ENCODE measurements around the gene PLEK2. TPM values are rescaled to one million over a fixed set of nuclear protein-coding genes. Genes with fewer than 3 reads are reported as not detected.

PLEK2 gene
- total RNA-seq, 1 donor from 2014 or later: 0.53 TPM

DNA sequence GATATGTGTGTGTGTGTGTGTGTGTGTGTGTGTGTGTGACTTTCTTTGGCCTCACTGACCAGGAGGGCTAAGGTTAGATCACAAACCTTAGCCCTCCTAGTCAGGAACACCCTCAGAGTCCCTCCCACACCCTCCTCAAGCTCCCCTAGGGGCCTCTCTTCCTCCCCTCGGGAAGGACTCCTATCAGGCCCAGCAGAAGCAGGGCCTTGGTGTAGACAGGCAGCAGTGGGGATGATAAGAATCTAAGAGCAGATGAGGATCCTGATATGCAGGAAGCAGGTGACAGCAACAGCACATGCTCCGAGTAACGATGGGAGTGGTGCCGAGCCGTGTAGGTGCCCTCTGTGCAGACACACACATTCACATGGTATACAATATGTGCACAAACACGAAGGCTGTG, 20.7 kb downstream of the PLEK2 start:
- intact Hi-C loops (cut with DNase I): no loop called here
- Histone ChIP-seq H3K27ac (no peak overlapping the region), H3K4me3 (no peak overlapping the region), H3K27me3 (no peaks in the 10 kb centered on the region), H3K36me3 (peaks cover 0 to 4% of the 10 kb centered on the region in 2 donors), H3K4me1 (no peaks in the 10 kb centered on the region), H3K9me3 (no peaks in the 10 kb centered on the region)
- no peak for DNase-seq (ENCODE audit: low spot score in 2 of 2)
- TF ChIP-seq, protein P1, sequence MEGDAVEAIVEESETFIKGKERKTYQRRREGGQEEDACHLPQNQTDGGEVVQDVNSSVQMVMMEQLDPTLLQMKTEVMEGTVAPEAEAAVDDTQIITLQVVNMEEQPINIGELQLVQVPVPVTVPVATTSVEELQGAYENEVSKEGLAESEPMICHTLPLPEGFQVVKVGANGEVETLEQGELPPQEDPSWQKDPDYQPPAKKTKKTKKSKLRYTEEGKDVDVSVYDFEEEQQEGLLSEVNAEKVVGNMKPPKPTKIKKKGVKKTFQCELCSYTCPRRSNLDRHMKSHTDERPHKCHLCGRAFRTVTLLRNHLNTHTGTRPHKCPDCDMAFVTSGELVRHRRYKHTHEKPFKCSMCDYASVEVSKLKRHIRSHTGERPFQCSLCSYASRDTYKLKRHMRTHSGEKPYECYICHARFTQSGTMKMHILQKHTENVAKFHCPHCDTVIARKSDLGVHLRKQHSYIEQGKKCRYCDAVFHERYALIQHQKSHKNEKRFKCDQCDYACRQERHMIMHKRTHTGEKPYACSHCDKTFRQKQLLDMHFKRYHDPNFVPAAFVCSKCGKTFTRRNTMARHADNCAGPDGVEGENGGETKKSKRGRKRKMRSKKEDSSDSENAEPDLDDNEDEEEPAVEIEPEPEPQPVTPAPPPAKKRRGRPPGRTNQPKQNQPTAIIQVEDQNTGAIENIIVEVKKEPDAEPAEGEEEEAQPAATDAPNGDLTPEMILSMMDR (IDR thresholded peaks at IDR 0.05): no peak

DNA sequence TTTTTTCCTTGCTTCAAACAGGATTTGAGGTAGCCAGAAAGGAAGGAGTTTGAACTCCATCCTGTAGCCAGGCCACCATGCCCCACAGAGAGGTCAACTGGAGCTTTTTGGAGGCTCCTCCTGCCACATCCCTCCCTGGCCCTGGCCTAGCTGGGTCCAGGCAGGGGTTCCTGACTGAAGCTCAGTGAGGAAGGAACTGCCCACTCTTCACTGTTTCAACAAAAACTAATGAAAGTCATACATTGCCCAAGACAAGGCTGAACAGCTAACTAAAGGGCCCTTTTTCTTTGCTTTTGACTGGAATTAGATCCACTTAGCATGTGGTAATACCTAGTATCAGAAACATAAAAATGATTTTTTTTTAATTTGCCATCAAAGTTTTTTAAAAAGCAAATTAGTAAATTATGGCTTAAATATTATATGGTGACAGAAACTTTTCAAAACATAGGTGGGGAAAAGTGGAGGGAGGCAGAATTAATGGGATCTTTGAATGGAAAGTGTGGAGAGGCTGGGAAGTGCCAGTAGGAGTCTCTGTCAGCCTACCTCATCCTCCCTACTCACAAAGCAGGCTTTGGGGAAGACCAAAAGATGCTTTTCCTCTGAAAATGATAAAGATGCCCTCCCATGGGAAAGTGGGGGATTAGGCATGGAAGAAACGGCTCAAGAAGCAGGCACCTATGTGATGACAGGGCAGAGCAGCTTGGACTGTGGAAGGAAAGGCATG, 22.0 kb downstream of the PLEK2 start:
- Histone ChIP-seq H3K9me3 (no peaks in the 10 kb centered on the region), H3K4me1 (no peaks in the 10 kb centered on the region), H3K27ac (no peak overlapping the region), H3K27me3 (no peaks in the 10 kb centered on the region), H3K4me3 (no peak overlapping the region), H3K36me3 (peaks cover 2 to 14% of the 10 kb centered on the region in 2 donors)
- intact Hi-C loops (cut with DNase I): no loop called here
- no peak for DNase-seq (ENCODE audit: low spot score in 2 of 2)
- TF ChIP-seq, protein P1 (IDR thresholded peaks at IDR 0.05): no peak

DNA sequence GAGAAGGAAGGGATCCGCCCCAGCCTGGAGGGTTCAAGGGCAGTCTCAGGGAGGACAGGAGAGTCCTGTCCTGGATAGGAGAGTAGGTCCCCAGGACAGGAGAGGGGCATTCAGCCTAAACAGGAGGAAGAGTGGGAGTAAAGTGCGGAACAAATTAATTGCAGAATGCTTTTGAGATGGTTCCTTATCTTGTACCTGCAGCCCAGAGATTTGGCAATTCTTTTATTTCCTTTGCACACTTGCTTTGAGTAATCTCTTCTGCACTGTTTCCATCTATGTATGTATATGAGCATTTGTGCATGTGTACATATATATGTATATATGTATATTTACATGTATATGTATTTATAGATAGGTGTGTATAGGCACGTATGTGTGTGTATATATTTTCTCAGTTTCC, 22.7 kb downstream of the PLEK2 start:
- TF ChIP-seq, protein P1 (IDR thresholded peaks at IDR 0.05): no peak
- Histone ChIP-seq H3K4me1 (no peaks in the 10 kb centered on the region), H3K36me3 (peaks cover 9 to 20% of the 10 kb centered on the region in 2 donors), H3K27me3 (no peaks in the 10 kb centered on the region), H3K9me3 (no peaks in the 10 kb centered on the region), H3K27ac (no peak overlapping the region), H3K4me3 (no peak overlapping the region)
- DNase-seq (ENCODE audit: low spot score in 2 of 2): no peak
- intact Hi-C loops (cut with DNase I): no loop called here

DNA sequence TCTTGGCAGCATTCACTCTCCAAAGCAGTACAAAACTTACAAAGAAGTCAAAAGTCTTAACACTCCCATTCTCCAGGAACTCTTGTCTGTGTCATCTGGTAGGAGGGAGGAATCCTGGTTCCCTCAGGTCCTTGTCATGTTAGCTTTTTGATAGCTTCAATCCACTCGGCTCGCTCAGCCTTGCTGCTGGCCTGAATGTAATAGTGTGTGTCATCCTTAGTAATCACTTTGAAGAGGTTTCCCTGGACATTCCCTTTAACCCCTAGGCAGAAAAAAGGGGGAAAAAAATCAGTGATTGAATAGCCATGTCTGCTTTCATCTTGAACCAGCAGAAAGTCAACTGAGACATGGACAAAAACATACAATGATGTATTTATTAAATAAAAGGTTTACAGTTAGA, 24.8 kb downstream of the PLEK2 start:
- Histone ChIP-seq H3K27ac (no peak overlapping the region), H3K36me3 (peaks cover 30 to 40% of the 10 kb centered on the region in 2 donors), H3K9me3 (no peaks in the 10 kb centered on the region), H3K4me1 (no peaks in the 10 kb centered on the region), H3K4me3 (no peak overlapping the region), H3K27me3 (no peaks in the 10 kb centered on the region)
- intact Hi-C loops (cut with DNase I): no loop called here
- DNase-seq (ENCODE audit: low spot score in 2 of 2): no peak
- TF ChIP-seq, protein P1 (IDR thresholded peaks at IDR 0.05): no peak

DNA sequence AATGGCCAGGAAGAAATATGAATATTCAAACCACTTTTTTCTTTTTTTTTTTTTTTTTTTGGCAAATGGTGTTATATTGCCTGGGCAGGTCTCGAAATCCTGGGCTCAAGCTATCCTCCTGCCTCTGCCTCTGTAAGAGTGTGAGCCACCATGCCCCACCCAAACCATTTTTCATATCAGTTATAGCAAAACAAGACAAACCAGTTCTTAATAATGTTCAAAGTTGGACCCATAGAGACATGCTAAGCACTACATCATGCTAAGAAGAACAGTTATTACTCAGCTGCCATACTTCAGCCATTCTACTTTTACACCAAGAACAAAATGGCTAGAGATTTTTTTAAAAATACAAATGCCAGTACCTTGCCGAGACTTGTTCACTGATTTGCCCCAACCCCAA, 26.3 kb downstream of the PLEK2 start:
- H3K36me3 ChIP-seq: peaks cover 43 to 56% of the 10 kb centered on the region in 2 donors
- no peaks in the 10 kb centered on the region for H3K4me1 ChIP-seq

More for the DNA sequence above, 26.3 kb downstream of the PLEK2 start:
- intact Hi-C loops (cut with DNase I): no loop called here
- Histone ChIP-seq H3K27ac (no peak overlapping the region), H3K9me3 (no peaks in the 10 kb centered on the region), H3K4me3 (no peak overlapping the region), H3K27me3 (no peaks in the 10 kb centered on the region)
- TF ChIP-seq, protein P1 (IDR thresholded peaks at IDR 0.05): no peak
- no peak for DNase-seq (ENCODE audit: low spot score in 2 of 2)
